Renal cortical epithelial cell (primary cell): ENCODE data around the gene CYP8B1. TPM values are rescaled to one million over a fixed set of nuclear protein-coding genes. Genes with fewer than 3 reads are reported as not detected.

Experiments used
- DNase-seq: peaks from one replicate; pipeline ENCODE4 v3.0.0-alpha.2; 2011; ENCODE audit warnings: low read depth
- total RNA-seq: library from RNA; depleted of rRNA; stranded (reverse); fragments of >200 nt; gene quantifications from 2 replicates; pipeline ENCODE4 v1.2.3, GENCODE V29; 2014

Gene CYP8B1
- total RNA-seq, 1 donor from 2014 or later, result 0.55 TPM

GRCh38 chr3:42853739-42854302 lies 21.9 kb downstream of the CYP8B1 start:
- no peak for DNase-seq

GRCh38 chr3:42853056-42853455 lies 22.6 kb downstream of the CYP8B1 start:
- DNase-seq, result no peak

DNA sequence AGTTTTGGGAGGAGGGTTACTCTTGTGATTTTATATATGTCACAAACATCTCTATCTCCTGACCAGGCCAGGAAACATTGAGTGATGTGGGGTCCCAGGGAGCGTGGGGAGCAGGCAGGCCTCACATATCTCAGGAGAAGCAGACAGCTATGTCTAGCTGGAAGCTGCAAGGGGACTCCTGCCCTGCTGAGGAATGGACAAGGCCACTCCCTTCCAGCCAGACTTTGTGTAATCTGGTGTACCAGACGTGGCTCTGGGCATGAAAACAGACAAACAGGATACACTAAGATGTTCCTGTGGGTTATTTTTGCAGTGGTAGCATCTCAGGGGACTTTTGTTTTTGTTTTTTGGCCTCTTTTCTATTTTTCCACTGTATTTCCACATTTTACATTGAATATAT lies 23.2 kb downstream of the CYP8B1 start:
- no peak for DNase-seq

DNA sequence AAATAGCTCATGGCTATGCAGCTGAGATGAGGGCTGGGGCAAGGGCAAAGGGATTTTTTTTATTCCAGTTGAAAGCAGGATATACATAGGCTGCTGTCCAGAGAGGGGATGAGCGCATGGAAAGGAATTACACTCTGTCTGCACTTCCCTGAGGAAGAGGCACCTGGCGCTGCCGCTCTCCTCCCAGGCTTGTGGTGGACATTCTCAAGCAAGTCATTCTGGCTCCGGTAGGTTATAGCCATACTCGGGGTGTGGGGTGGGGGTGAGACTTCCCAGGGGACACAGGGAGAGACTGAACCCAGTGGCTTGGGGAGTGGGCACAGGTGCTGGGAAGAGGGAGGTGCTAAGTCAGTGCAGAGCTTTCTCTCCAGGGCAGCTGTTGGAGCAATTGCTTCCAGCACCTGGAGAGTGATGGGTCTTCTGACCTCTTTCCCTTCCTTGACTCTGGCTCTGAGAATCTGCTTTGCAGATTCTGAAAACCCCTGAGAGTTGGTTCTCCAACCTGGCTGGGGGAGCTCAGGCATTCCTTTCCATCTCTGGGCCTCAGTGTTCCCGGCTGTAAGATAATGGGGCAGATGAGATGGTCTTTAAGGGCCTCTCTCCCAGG lies 24.3 kb downstream of the CYP8B1 start:
- DNase-seq, result no peak

DNA sequence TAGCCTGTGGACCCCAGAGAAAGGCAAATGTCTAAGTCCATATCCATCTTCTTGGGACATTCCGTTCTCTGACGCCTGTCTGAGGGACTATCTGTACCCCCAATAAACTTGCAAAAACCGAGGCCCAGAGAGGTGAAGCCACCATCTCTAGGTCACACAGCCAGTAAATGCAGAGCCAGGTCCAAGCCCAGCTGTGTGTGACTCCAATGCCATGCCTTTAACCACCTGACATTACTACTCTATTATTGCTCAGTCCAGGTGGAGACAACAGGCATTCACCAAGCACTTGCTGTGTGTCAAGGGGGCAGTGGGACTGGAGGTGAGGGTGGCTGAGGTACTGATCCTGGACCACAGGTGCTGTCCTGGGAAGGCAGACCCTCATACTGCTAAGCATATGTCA lies 25.4 kb downstream of the CYP8B1 start:
- DNase-seq, result no peak

DNA sequence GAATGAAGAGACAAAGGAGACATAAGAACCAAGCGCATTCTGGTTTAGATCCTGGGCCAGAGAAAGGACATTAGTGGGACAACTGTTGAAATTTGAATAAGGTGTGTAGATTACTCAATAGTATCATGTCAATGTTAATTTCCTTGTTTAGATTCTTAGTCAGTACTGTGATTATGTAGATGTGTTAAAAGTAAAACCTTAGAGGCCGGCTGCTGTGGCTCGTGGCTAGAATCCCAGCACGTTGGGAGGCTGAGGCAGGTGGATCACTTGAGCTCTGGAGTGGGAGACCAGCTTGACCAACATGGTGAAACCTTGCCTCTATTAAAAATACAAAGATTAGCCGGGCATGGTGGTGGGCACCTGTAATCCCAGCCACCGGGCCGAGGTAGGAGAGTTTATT lies 26.7 kb downstream of the CYP8B1 start:
- DNase-seq, result no peak

GRCh38 chr3:42847731-42848130 lies 27.9 kb downstream of the CYP8B1 start:
- peak; percentile 17 for DNase-seq

DNA sequence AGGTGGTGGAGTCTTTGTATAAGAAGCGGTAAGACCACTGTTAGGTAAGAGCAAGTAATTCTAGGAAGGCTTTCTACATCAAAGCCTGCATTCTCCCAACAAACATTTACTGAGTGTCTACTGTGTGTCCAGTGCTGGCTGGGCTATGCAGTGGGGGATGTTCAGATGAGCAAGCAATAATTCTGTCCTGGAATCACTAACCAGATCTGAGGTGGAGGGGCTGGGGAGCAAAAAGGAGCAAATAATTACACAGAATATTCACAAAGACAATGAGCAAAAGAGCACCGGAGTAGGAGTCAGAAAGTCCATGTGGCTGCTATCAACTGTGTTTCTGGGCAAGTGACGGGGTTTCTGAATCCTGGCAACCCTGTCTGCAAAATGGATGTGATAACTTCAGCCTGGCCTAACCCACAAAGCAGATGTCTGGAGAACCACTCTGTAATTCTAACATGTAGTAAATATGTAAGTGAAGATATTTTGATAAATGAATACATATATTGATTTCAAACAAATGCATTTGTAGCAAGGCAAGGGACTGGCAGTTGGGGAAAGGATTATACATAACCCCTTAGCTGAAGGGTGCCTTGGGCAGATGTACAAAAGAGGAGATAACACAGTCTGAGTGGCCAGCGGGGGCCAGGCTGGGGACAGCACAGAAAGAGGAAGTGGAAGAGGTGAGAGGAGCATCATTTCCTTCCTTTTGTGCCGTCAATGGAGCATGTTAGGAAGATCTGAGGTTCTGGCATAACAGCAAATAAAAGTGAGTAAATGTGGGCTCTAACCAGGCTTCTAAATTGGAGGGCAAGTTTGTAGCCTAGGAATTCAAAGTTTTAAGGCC lies 28.8 kb downstream of the CYP8B1 start:
- no peak for DNase-seq

DNA sequence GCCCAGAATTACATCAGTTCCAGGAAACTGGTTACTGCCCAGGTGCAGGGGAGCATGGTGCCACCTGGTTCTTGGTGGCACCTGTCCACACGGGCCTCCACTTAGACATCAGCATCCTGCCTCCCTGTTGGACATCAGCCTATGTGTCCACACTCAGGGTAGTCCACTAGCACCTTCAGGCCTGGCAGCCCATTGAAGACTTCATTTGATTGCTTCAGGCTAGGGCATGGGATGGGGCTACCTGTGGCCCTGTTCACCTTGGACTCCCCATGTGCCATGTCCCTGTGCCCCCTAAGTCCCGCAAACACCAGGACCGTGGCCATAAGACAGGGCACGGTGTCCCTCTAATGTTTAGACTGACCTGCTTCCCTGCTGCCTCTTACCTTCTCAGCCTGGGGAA lies 30.9 kb downstream of the CYP8B1 start:
- no peak for DNase-seq

GRCh38 chr3:42844412-42844713 lies 31.3 kb downstream of the CYP8B1 start:
- DNase-seq, result peak; percentile 46

- DNase-seq, result no peak
Measured at GRCh38 chr3:42843713-42844411, 31.8 kb downstream of the CYP8B1 start.

GRCh38 chr3:42841332-42841731 lies 34.3 kb downstream of the CYP8B1 start:
- peak; percentile 64 for DNase-seq

DNA sequence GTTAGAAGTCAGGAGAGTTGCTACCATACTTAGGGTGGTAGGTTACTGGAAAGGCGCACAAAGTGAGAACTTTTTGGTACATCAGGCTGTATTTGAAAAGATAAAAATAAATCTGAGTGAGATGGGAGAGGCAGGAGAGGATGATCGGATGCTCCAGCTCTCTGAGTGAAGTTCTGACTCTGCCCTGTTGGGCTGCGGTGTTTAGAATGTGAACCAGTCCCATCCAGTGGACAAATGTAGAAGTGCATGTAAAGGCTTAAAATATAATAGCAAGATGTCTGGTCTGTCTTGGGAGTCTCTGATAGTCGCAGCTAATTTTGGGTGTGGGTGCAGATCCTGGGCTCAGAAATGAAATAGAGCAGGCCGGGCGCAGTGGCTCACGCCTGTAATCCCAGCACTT lies 36.1 kb downstream of the CYP8B1 start:
- peak; percentile 72 for DNase-seq

- DNase-seq, result no peak
Measured at GRCh38 chr3:42838571-42838970, 37.1 kb downstream of the CYP8B1 start.

DNA sequence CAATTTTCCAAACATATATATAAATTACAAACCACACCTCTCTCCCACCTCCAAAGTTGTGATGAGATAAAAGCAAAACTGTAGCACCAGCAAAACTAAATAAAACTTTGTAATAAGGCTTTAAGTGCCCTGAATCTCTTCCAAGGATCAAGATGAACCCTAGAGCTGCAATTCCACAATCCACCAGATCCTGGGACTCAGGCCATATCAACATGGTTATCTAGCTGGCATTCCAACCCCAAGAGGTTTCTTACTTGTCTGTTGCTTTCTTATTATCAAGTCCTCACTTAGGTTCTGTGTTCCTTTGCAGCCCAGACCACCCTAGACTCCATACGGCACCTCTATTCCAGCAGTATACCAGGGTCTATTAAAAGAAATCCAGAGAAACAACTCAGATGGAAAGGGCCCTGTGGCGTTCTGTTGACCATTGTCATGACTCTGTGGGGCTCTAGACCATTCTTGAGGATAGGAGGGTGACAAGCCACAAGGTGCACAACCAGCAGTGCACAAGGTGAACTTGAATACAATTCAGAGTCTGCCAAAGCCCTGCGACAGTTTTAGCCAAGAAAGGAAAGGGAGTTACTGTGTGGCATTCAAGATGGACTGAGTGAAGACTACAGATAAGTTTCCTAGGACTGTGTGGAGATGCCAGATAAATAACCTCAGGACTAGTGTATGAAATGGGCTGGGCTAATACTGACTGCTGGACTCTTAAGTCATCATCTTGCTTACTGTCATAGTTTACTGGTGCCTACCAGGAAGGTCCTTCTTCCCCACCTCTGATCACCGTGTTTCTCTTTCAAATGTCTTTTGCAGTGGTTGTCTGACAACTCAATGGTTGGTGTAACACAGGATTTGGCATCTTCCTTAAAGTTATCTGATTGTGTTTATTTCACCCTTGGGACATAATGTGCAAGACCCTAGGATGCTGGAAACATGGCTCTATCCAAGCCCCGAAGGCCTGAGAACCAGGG lies 39.2 kb downstream of the CYP8B1 start:
- no peak for DNase-seq

DNA sequence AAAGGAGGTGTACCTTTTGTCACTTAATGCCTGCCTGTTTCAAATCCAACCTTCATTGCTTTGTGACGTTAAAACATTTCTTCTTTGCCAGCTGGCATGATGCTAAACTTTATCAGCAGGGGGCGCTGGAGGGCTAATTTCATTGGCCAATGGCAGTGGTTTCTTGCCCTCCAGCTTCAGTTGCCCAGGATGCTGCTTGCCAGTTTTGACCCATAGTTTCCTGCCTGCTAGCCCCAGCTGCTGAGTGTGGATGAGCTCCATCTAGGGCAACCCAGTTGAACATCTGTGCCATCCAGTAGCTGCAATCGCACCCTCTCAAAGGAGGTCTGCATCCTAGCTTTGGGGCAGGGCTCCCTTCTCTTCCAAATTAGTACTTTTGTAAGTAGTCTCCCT lies 44.4 kb downstream of the CYP8B1 start:
- DNase-seq, result peak; percentile 65

GRCh38 chr3:42830437-42831320 lies 45.0 kb downstream of the CYP8B1 start:
- peak; percentile 63 for DNase-seq

DNA sequence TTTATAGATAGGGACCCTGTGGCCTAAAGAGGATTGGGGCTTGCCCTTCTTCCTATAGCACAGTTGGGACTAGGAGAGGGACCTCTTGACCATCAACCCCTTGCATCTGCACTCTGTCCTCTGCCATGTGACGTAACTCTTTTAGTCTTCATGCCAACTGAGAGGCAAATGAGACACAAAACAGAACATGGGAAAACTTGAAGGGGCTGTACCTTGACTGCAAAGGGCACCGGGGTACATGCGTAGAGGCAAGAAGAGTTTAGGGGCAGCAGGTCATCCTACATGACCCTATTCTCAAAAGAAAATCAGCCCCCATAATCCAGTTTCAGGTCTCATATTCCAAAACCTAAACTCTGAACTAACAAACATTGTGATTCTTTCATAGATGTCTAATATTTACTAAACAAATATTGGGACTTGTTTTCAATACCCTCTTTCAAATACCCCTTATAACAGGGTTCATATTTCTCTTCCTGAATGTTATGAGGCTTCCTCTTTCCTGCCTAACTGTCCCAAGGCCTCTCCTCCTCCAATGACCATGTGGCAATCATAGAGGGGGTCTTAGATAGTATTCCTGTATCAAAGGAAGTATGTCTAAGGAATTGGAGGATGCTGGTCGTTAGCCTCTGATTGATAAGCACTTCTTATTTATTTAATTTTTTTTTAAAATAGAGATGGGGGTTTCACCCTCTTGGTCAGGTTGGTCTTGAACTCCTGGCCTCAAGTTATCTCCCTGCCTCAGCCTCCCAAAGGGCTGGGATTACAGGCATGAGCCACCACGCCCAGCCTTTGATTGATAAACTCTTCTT lies 45.8 kb downstream of the CYP8B1 start:
- DNase-seq, result no peak

- DNase-seq, result peak; percentile 68
Measured at GRCh38 chr3:42829083-42829627, 46.5 kb downstream of the CYP8B1 start.
